ENCODE data around the gene SPATA9. TPM values are rescaled to one million over a fixed set of nuclear protein-coding genes. Genes with fewer than 3 reads are reported as not detected.

The SPATA9 gene
- total RNA-seq, 1 experiment from 2014 or later, result not detected

- H3K4me3 Mint-ChIP-seq, result no peak overlapping the region
- H4K91ac ChIP-seq (ENCODE audit: insufficient read length, low read depth, low read length), result no peak overlapping the region
These were observed 18.3 kb upstream of the SPATA9 start for GRCh38 chr5:95701074-95701473.

More at GRCh38 chr5:95701074-95701473, 18.3 kb upstream of the SPATA9 start:
- Histone ChIP-seq H2BK15ac (ENCODE audit: low read depth, low read length) (no peak overlapping the region), H3K27me3 (ENCODE audit: insufficient read depth, low read length) (no peaks in the 10 kb centered on the region), H3K4me1 (ENCODE audit: insufficient read depth, low read length) (no peaks in the 10 kb centered on the region), H3K56ac (ENCODE audit: insufficient read length, low read depth, low read length) (no peak overlapping the region), H3K79me1 (ENCODE audit: insufficient read depth, low read depth, low read length, poor library complexity, severe bottlenecking) (no peaks in the 10 kb centered on the region), H2BK20ac (ENCODE audit: low read depth, low read length, poor library complexity, severe bottlenecking) (no peak overlapping the region), H3K23ac (ENCODE audit: insufficient read length, low read depth, low read length) (no peak overlapping the region), H3K14ac (ENCODE audit: insufficient read depth, low read length) (no peak overlapping the region), H2BK5ac (ENCODE audit: insufficient read length, low read length) (no peak overlapping the region), H3K18ac (ENCODE audit: insufficient read length, low read depth, low read length) (no peak overlapping the region), H2BK12ac (ENCODE audit: insufficient read length, low read depth, low read length) (no peak overlapping the region), H3K4me2 (ENCODE audit: insufficient read depth, insufficient read length, low read length) (no peak overlapping the region), H2BK120ac (ENCODE audit: low read depth, low read length, poor library complexity, severe bottlenecking) (no peak overlapping the region), H4K20me1 (ENCODE audit: control insufficient read depth, insufficient read depth, insufficient read length) (no peaks in the 10 kb centered on the region), H3K9ac (ENCODE audit: extremely low read depth, insufficient read length, low read length) (no peak overlapping the region), H4K5ac (ENCODE audit: insufficient read length, low read depth, low read length) (no peak overlapping the region), H3K9me3 (ENCODE audit: control insufficient read depth, low read depth, low read length) (no peaks in the 10 kb centered on the region), H3K79me2 (ENCODE audit: insufficient read depth, low read length) (no peaks in the 10 kb centered on the region), H4K8ac (replicated peaks; ENCODE audit: insufficient read length, low read depth, low read length) (no peak overlapping the region), H3K23me2 (ENCODE audit: insufficient read length, low read depth, low read length, poor library complexity, severe bottlenecking) (no peaks in the 10 kb centered on the region), H2AK5ac (ENCODE audit: insufficient read length, low read length) (no peak overlapping the region), H3K27ac (ENCODE audit: insufficient read length, low read depth, low read length) (no peak overlapping the region), H3T11ph (ENCODE audit: low read length) (no peak overlapping the region), H2AFZ (ENCODE audit: low read length) (no peak overlapping the region), H3K4ac (ENCODE audit: low read depth, low read length) (no peak overlapping the region)
- Mint-ChIP-seq H3K27ac (no peak overlapping the region), H3K9me3 (no peaks in the 10 kb centered on the region), H3K27me3 (ENCODE audit: low read depth) (peaks cover 2% of the 10 kb centered on the region; the same call in 1 of the 2 replicates), H3K4me1 (peaks cover 0 to 3% of the 10 kb centered on the region in 2 experiments; a peak in 1 of 4 replicates), H3K36me3 (ENCODE audit: insufficient read depth in 1 of 3, low read depth in 3 of 3) (no peaks in the 10 kb centered on the region)
- TF ChIP-seq, protein P1, sequence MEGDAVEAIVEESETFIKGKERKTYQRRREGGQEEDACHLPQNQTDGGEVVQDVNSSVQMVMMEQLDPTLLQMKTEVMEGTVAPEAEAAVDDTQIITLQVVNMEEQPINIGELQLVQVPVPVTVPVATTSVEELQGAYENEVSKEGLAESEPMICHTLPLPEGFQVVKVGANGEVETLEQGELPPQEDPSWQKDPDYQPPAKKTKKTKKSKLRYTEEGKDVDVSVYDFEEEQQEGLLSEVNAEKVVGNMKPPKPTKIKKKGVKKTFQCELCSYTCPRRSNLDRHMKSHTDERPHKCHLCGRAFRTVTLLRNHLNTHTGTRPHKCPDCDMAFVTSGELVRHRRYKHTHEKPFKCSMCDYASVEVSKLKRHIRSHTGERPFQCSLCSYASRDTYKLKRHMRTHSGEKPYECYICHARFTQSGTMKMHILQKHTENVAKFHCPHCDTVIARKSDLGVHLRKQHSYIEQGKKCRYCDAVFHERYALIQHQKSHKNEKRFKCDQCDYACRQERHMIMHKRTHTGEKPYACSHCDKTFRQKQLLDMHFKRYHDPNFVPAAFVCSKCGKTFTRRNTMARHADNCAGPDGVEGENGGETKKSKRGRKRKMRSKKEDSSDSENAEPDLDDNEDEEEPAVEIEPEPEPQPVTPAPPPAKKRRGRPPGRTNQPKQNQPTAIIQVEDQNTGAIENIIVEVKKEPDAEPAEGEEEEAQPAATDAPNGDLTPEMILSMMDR (conservative IDR thresholded peaks at IDR 0.05), result no peak
- DNase-seq, result no peak

Measured in H9 (cell line).